CD4-positive, alpha-beta T cell treated with Interleukin-4 for 4 hours (primary cell): ENCODE measurements around the gene IGSF23.
A peak's percentile ranks its signal among the peaks of the same experiment; 100 is the strongest.

Source experiments
- DNase-seq: peaks from one replicate; pipeline ENCODE4 v3.0.0-alpha.2; 2020

Gene IGSF23

GRCh38 chr19:44613295-44614178, at the start of gene IGSF23:
IGSF23 (plus strand) TSS chr19:44613563; CDS start chr19:44613646, 83 bp downstream.
- no peak for DNase-seq

- DNase-seq = no peak
These were observed 46.4 kb upstream of the IGSF23 start for GRCh38 chr19:44566984-44567383.

GRCh38 chr19:44567745-44568144, 45.6 kb upstream of the IGSF23 start:
- no peak for DNase-seq

GRCh38 chr19:44570603-44570983, 42.8 kb upstream of the IGSF23 start:
- DNase-seq = no peak

GRCh38 chr19:44570984-44571684, 42.2 kb upstream of the IGSF23 start:
- DNase-seq = peak; percentile 51

GRCh38 chr19:44571830-44572580, 41.4 kb upstream of the IGSF23 start:
- DNase-seq = no peak

GRCh38 chr19:44572581-44572900, 40.8 kb upstream of the IGSF23 start:
- no peak for DNase-seq

- no peak for DNase-seq
These were observed 40.2 kb upstream of the IGSF23 start for GRCh38 chr19:44573183-44573582.

GRCh38 chr19:44573627-44574026, 39.7 kb upstream of the IGSF23 start:
- no peak for DNase-seq

- no peak for DNase-seq
These were observed 39.0 kb upstream of the IGSF23 start for GRCh38 chr19:44574186-44574950.

- DNase-seq = no peak
These were observed 38.2 kb upstream of the IGSF23 start for GRCh38 chr19:44575116-44575700.

GRCh38 chr19:44576843-44577565, 36.4 kb upstream of the IGSF23 start:
- DNase-seq = no peak

GRCh38 chr19:44577566-44577874, 35.8 kb upstream of the IGSF23 start:
- no peak for DNase-seq

- DNase-seq = no peak
These were observed 33.5 kb upstream of the IGSF23 start for GRCh38 chr19:44579663-44580365.

- DNase-seq = no peak
These were observed 32.9 kb upstream of the IGSF23 start for GRCh38 chr19:44580366-44580895.

GRCh38 chr19:44581288-44581687, 32.1 kb upstream of the IGSF23 start:
- DNase-seq = no peak

GRCh38 chr19:44582581-44583265, 30.6 kb upstream of the IGSF23 start:
- no peak for DNase-seq

GRCh38 chr19:44585371-44586133, 27.8 kb upstream of the IGSF23 start:
- no peak for DNase-seq

- DNase-seq = no peak
These were observed 25.2 kb upstream of the IGSF23 start for GRCh38 chr19:44587963-44588770.
